ENCODE results near the gene PSMD7.
A peak's percentile ranks its signal among the peaks of the same experiment; 100 is the strongest.
"Not testable (repeated sequence)": the region's sequence is repeated elsewhere in the genome, so short reads cannot be mapped to it uniquely, and the experiment has no call there.

The PSMD7 gene

DNA sequence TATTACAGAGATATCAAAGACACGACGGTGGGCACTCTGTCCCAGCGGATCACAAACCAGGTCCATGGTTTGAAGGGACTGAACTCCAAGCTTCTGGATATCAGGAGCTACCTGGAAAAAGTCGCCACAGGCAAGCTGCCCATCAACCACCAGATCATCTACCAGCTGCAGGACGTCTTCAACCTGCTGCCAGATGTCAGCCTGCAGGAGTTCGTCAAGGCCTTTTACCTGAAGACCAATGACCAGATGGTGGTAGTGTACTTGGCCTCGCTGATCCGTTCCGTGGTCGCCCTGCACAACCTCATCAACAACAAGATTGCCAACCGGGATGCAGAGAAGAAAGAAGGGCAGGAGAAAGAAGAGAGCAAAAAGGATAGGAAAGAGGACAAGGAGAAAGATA, 8.7 kb downstream of the PSMD7 start:
- TF ChIP-seq Cebpa-rat (IDR thresholded peaks at IDR 0.05): no peak
- H3K36me3 ChIP-seq: peaks cover 74 to 85% (median 81%) of the 10 kb centered on the region in 11 experiments

GRCh38 chr16:74305978-74306784, 9.6 kb downstream of the PSMD7 start:
- H3K36me3 ChIP-seq: peaks cover 65 to 78% (median 72%) of the 10 kb centered on the region in 11 experiments
- TF ChIP-seq Cebpa-rat (IDR thresholded peaks at IDR 0.05): no peak

More for the DNA sequence above, 8.7 kb downstream of the PSMD7 start:
- Histone ChIP-seq H3K27ac (no peak overlapping the region), H3K4me2 (no peak overlapping the region), H3K9ac (no peak overlapping the region), H3K4me1 (no peaks in the 10 kb centered on the region), H4K20me1 (peaks cover 1 to 81% (median 67%) of the 10 kb centered on the region in 11 experiments; a peak in 20 of 22 replicates), H3K4me3 (no peak overlapping the region), H3K9me3 (replicated peaks in 1 of 11) (no peaks in the 10 kb centered on the region), H3K27me3 (no peaks in the 10 kb centered on the region)

DNA sequence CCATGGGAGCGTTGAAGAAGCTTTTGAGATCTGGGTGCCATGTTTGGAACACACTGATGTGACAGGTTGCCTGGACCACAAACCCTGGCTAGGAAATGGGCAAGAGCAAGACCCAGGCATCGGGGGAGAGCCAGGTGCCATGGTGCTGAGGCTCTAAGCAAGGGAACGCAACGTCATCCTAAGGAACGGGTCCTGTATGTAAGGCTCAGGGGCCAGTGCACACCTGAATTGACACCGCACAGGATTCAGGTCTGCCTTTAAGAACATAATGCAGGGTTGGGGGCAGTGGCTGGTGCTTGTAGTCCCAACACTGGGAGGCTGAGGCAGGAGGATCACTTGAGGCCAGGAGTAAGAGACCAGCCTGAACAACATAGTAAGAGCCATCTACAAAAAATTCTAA, 10.8 kb downstream of the PSMD7 start:
- H3K4me2 ChIP-seq: no peak overlapping the region
- peaks cover 53 to 66% (median 60%) of the 10 kb centered on the region in 11 experiments for H3K36me3 ChIP-seq
- no peak overlapping the region for H3K4me3 ChIP-seq
- no peak overlapping the region for H3K27ac ChIP-seq
- no peak for TF ChIP-seq Cebpa-rat (IDR thresholded peaks at IDR 0.05)
- H3K9ac ChIP-seq: no peak overlapping the region
- H4K20me1 ChIP-seq: peaks cover 0 to 61% (median 46%) of the 10 kb centered on the region in 11 experiments; a peak in 18 of 22 replicates
- no peaks in the 10 kb centered on the region for H3K9me3 ChIP-seq (replicated peaks in 1 of 11)
- H3K27me3 ChIP-seq: no peaks in the 10 kb centered on the region
- no peaks in the 10 kb centered on the region for H3K4me1 ChIP-seq

More at GRCh38 chr16:74305978-74306784, 9.6 kb downstream of the PSMD7 start:
- Histone ChIP-seq H3K4me1 (no peaks in the 10 kb centered on the region), H3K4me3 (no peak overlapping the region), H4K20me1 (peaks cover 0 to 73% (median 58%) of the 10 kb centered on the region in 11 experiments; a peak in 18 of 22 replicates), H3K9ac (no peak overlapping the region), H3K4me2 (no peak overlapping the region), H3K9me3 (replicated peaks in 1 of 11) (no peaks in the 10 kb centered on the region), H3K27me3 (no peaks in the 10 kb centered on the region), H3K27ac (no peak overlapping the region)

- H3K9me3 ChIP-seq (replicated peaks in 1 of 11): no peaks in the 10 kb centered on the region
- no peaks in the 10 kb centered on the region for H3K4me1 ChIP-seq
- no peaks in the 10 kb centered on the region for H3K27me3 ChIP-seq
- H3K36me3 ChIP-seq: peaks cover 26 to 41% (median 36%) of the 10 kb centered on the region in 11 experiments
- no peak overlapping the region for H3K4me2 ChIP-seq
- peaks cover 0 to 34% (median 19%) of the 10 kb centered on the region in 11 experiments; a peak in 17 of 22 replicates for H4K20me1 ChIP-seq
- H3K9ac ChIP-seq: no peak overlapping the region
- H3K27ac ChIP-seq: no peak overlapping the region
- no peak for TF ChIP-seq Cebpa-rat (IDR thresholded peaks at IDR 0.05)
- H3K4me3 ChIP-seq: no peak overlapping the region
Observed at GRCh38 chr16:74309789-74310781, 13.5 kb downstream of the PSMD7 start.

- Histone ChIP-seq H3K27me3 (no peaks in the 10 kb centered on the region), H3K4me2 (no peak overlapping the region), H4K20me1 (0 out of 22 replicates have a peak, but pooled peaks cover 0 to 6% (median 0%) of the 10 kb centered on the region in 11 experiments), H3K4me1 (no peaks in the 10 kb centered on the region), H3K9ac (no peak overlapping the region), H3K27ac (no peak overlapping the region), H3K4me3 (no peak overlapping the region), H3K9me3 (replicated peaks in 1 of 11) (no peaks in the 10 kb centered on the region), H3K36me3 (peaks cover 0 to 9% (median 4%) of the 10 kb centered on the region in 11 experiments; a peak in 4 of 22 replicates)
- no peak for TF ChIP-seq Cebpa-rat (IDR thresholded peaks at IDR 0.05)
Observed at GRCh38 chr16:74315059-74315458, 18.4 kb downstream of the PSMD7 start.

GRCh38 chr16:74320707-74321106, 24.1 kb downstream of the PSMD7 start:
- no peaks in the 10 kb centered on the region for H3K9me3 ChIP-seq (replicated peaks in 1 of 11)
- H3K4me3 ChIP-seq: no peak overlapping the region
- H3K36me3 ChIP-seq: peaks cover 1 to 48% (median 16%) of the 10 kb centered on the region in 11 experiments; a peak in 20 of 22 replicates
- H4K20me1 ChIP-seq: peaks cover 0 to 16% (median 0%) of the 10 kb centered on the region in 11 experiments; a peak in 1 of 22 replicates
- no peak overlapping the region for H3K4me2 ChIP-seq
- no peak overlapping the region for H3K27ac ChIP-seq
- TF ChIP-seq Cebpa-rat (IDR thresholded peaks at IDR 0.05): no peak
- H3K9ac ChIP-seq: no peak overlapping the region
- peaks cover 0 to 9% (median 0%) of the 10 kb centered on the region in 10 experiments; a peak in 3 of 20 replicates for H3K4me1 ChIP-seq
- H3K27me3 ChIP-seq: no peaks in the 10 kb centered on the region

GRCh38 chr16:74321356-74321755, 24.7 kb downstream of the PSMD7 start:
- peaks cover 8 to 51% (median 23%) of the 10 kb centered on the region in 11 experiments for H3K36me3 ChIP-seq
- peak overlapping the region in 1 of 11 experiments; percentile 18; a peak in 1 of 22 replicates for H3K4me2 ChIP-seq
- H3K27me3 ChIP-seq: no peaks in the 10 kb centered on the region
- TF ChIP-seq Cebpa-rat (IDR thresholded peaks at IDR 0.05): no peak
- H3K27ac ChIP-seq: no peak overlapping the region
- H3K9me3 ChIP-seq (replicated peaks in 1 of 11): no peaks in the 10 kb centered on the region
- no peak overlapping the region for H3K9ac ChIP-seq
- peaks cover 0 to 9% (median 0%) of the 10 kb centered on the region in 10 experiments; a peak in 3 of 20 replicates for H3K4me1 ChIP-seq
- no peak overlapping the region for H3K4me3 ChIP-seq
- H4K20me1 ChIP-seq: peaks cover 0 to 20% (median 0%) of the 10 kb centered on the region in 11 experiments; a peak in 1 of 22 replicates

DNA sequence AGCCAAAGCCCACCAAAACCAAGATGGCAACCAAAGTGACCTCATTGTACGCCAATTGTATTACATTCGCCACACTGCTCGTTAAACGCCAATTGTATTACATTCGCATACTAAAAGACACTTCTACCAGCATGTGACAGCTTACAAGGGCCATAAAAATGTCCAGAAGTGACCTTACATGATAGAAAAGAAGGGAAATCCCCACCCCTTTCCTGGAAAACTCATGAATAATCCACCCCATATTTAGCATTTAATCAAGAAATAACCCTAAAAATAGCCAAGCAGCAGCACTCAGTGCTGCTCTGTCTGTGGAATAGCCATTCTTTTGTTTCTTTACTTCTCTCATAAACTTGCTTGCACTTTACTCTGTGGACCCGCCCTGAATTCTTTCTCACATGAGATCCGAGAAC, 25.7 kb downstream of the PSMD7 start:
- Histone ChIP-seq H3K27me3 (no peaks in the 10 kb centered on the region), H3K4me2 (no peak overlapping the region), H3K9ac (no peak overlapping the region), H4K20me1 (peaks cover 0 to 20% (median 0%) of the 10 kb centered on the region in 11 experiments; a peak in 1 of 22 replicates), H3K4me3 (no peak overlapping the region), H3K27ac (no peak overlapping the region), H3K4me1 (peaks cover 0 to 9% (median 0%) of the 10 kb centered on the region in 10 experiments; a peak in 3 of 20 replicates), H3K36me3 (peaks cover 17 to 58% (median 32%) of the 10 kb centered on the region in 11 experiments), H3K9me3 (replicated peaks in 1 of 11) (no peaks in the 10 kb centered on the region)
- TF ChIP-seq Cebpa-rat (IDR thresholded peaks at IDR 0.05): no peak

DNA sequence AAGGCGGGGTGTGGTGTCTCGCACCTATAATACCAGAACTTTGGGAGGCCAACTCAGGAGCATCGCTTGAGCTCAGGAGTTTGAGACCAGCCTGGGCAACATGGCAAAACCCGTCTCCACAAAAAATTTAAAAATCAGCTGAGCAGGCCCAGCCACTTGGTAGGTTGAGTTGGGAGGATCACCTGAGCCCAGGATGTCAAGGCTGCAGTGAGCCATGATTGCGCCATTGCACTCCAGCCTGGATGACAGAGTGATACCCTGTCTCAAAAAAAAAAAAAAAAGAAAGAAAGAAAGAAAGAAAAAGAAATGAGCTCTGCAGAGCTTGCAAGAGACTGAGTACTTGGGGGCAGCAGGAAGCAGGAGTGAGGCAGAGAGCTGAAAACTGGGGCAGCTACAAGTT, 28.2 kb downstream of the PSMD7 start:
- H3K27ac ChIP-seq; H3K4me1 ChIP-seq; H3K9me3 ChIP-seq (replicated peaks in 1 of 11); H3K9ac ChIP-seq; H3K27me3 ChIP-seq; H3K4me2 ChIP-seq; H3K4me3 ChIP-seq: not testable (repeated sequence)
- Histone ChIP-seq H3K36me3 (peaks cover 24 to 73% (median 41%) of the 10 kb centered on the region in 11 experiments), H4K20me1 (peaks cover 0 to 20% (median 0%) of the 10 kb centered on the region in 11 experiments; a peak in 1 of 22 replicates)
